Lung (tissue), 16 donors: ENCODE measurements around the gene KCND2. TPM values are rescaled to one million over a fixed set of nuclear protein-coding genes. Genes with fewer than 3 reads are reported as not detected.
A peak's percentile ranks its signal among the peaks of the same experiment; 100 is the strongest.

Experiments used
- ATAC-seq: fragments of 200-7000 bp; cut with Tn5 transposase; one replicate; pipeline ENCODE4 v1.9.1; 2020; ENCODE audit warnings: moderate number of reproducible peaks; ENCODE audit not compliant: insufficient read depth, low FRiP score
- DNase-seq, 3 donors: peaks; one replicate each; pipeline ENCODE4 v3.0.0-alpha.2; 2013 to 2017
- H3K27ac ChIP-seq, 2 donors: one replicate each; pipeline ENCODE4 v1.5.1; 2013; ENCODE audit warnings: mild to moderate bottlenecking in 2 of 2, moderate library complexity in 2 of 2, control low read depth in 1 of 2, inconsistent platforms in 1 of 2, low read depth in 1 of 2, low read length in 1 of 2
- H3K27me3 ChIP-seq, 3 donors: one replicate each; pipeline ENCODE4 v1.5.1; 2013; ENCODE audit warnings: low read length in 2 of 3; ENCODE audit not compliant: control insufficient read depth in 3 of 3, insufficient read depth in 3 of 3
- H3K36me3 ChIP-seq, 4 donors: one replicate each; pipeline ENCODE4 v1.5.1; 2013; ENCODE audit warnings: low read length in 4 of 4, mild to moderate bottlenecking in 1 of 4, moderate library complexity in 1 of 4; ENCODE audit not compliant: control insufficient read depth in 4 of 4, insufficient read depth in 4 of 4
- H3K4me1 ChIP-seq, 5 donors: one replicate each; pipeline ENCODE4 v1.5.1; 2013; ENCODE audit warnings: low read length in 5 of 5, mild to moderate bottlenecking in 2 of 5, moderate library complexity in 1 of 5; ENCODE audit not compliant: control insufficient read depth in 5 of 5, insufficient read depth in 5 of 5
- H3K4me3 ChIP-seq: one replicate; pipeline ENCODE4 v1.5.1; 2013; ENCODE audit warnings: mild to moderate bottlenecking, control low read depth, moderate library complexity
- H3K9ac ChIP-seq, 2 donors: one replicate each; pipeline ENCODE4 v1.5.1; 2013; ENCODE audit warnings: low read length in 2 of 2, control low read depth in 1 of 2; ENCODE audit not compliant: insufficient read depth in 1 of 2
- H3K9me3 ChIP-seq, 4 donors: one replicate each; pipeline ENCODE4 v1.5.1; 2013; ENCODE audit warnings: low read length in 3 of 4, mild to moderate bottlenecking in 1 of 4, moderate library complexity in 1 of 4; ENCODE audit not compliant: control insufficient read depth in 4 of 4, insufficient read depth in 3 of 4
- CTCF ChIP-seq: IDR thresholded peaks from 2 replicates; pipeline ENCODE4 v1.5.1; 2012; ENCODE audit warnings: mild to moderate bottlenecking; ENCODE audit errors: control extremely low read depth, extremely low read depth
- WGBS, 2 donors: extraction: QIAGEN DNeasy Blood & Tissue Kit; methylation state at CpG; one replicate each; pipeline ENCODE4 v1.1.7; 2013; 5-methylcytosine and 5-hydroxymethylcytosine counted together
- long read RNA-seq, 5 donors: transcript quantifications; one replicate each; lab custom pipeline, GENCODE V29; 2026
- polyA plus RNA-seq, 2 donors: library from polyadenylated mRNA; stranded (reverse); fragments of 200-250 nt; gene quantifications; one replicate each; pipeline ENCODE4 v1.2.1, GENCODE V29; 2013
- total RNA-seq, 2 donors: library from RNA; depleted of rRNA in 1 of 2; stranded (reverse); fragments of >200 nt in 1 of 2; gene quantifications; one replicate each; pipeline ENCODE4 v1.2.1, GENCODE V29; 2014 to 2021
- donor health status: control.
- donor health status: control.
- donor health status: Bipolar disorder and iron deficiency.
- donor health status: healthy.
- donor health status: DM: yes; HTN: yes; CAD: no.

The KCND2 gene
- total RNA-seq (1 to 10 TPM in 1 of 2 donors, under 1 TPM in 1; 0.15 to 1.1 TPM), polyA plus RNA-seq (under 1 TPM; 0.03 to 0.04 TPM)
- long read RNA-seq, donor 1 = 0 reads
- long read RNA-seq, donor 2 = 0 reads
- long read RNA-seq, donor 3 = 0 reads
- long read RNA-seq, donor 4 = 0 reads
- long read RNA-seq, donor 5 = 0 reads

GRCh38 chr7:120272701-120273475, at the start of gene KCND2:
Gene KCND2 (plus strand): TSS chr7:120273175.
- TF ChIP-seq CTCF = no peak
- 0 to 1% methylated on average over 41 to 69 of the region's 69 CpGs for WGBS, 2 donors
- H3K9ac ChIP-seq = peak within 1 kb of the TSS in 1 of 2 donors; percentile 76
- H3K36me3 ChIP-seq = no peaks in the 10 kb centered on the region
- peaks cover 0 to 9% (median 0%) of the 10 kb centered on the region in 5 donors for H3K4me1 ChIP-seq
- no peak within 1 kb of the TSS for H3K27ac ChIP-seq
- H3K9me3 ChIP-seq = peaks cover 0 to 4% (median 0%) of the 10 kb centered on the region in 4 donors
- ATAC-seq (no peak), DNase-seq (peak; percentile 29 to 33 (median 30))
- H3K27me3 ChIP-seq = peaks cover 5 to 19% (median 9%) of the 10 kb centered on the region in 3 donors
- H3K4me3 ChIP-seq = peak within 1 kb of the TSS; percentile 37

GRCh38 chr7:120226188-120226587, 46.8 kb upstream of the KCND2 start:
- no peak overlapping the region for H3K27ac ChIP-seq
- 43 to 52% methylated on average over 1 of the region's 1 CpG for WGBS, 2 donors
- no peaks in the 10 kb centered on the region for H3K36me3 ChIP-seq
- no peak overlapping the region for H3K4me3 ChIP-seq
- DNase-seq (no peak), ATAC-seq (no peak)
- H3K9ac ChIP-seq = no peak overlapping the region
- TF ChIP-seq CTCF = no peak
- no peaks in the 10 kb centered on the region for H3K9me3 ChIP-seq
- H3K27me3 ChIP-seq = no peaks in the 10 kb centered on the region
- H3K4me1 ChIP-seq = no peaks in the 10 kb centered on the region

- 75 to 77% methylated on average over 3 of the region's 3 CpGs for WGBS, 2 donors
- DNase-seq = no peak
- Histone ChIP-seq H3K27me3 (no peaks in the 10 kb centered on the region), H3K9me3 (no peaks in the 10 kb centered on the region), H3K9ac (no peak overlapping the region), H3K36me3 (no peaks in the 10 kb centered on the region), H3K27ac (no peak overlapping the region), H3K4me1 (no peaks in the 10 kb centered on the region), H3K4me3 (no peak overlapping the region)
- no peak for ATAC-seq
- TF ChIP-seq CTCF = no peak
These were observed 45.7 kb upstream of the KCND2 start for GRCh38 chr7:120227255-120227654.
